RWPE1 (cell line): Measurements from ENCODE around the gene GJC2.

Experiments
- CTCF ChIA-PET: fragments of 350-600 bp; sonication (Branson Sonifier 250); formaldehyde crosslinking; extraction: SDS; loops from one replicate; lab custom pipeline; 2021; lab: Yijun Ruan, JAX
- POLR2A ChIA-PET: fragments of 400-600 bp; formaldehyde crosslinking; extraction: SDS; loops from one replicate; lab custom pipeline; 2020; ENCODE audit warnings: antibody characterized with exemption; ENCODE audit not compliant: low non-redundant PET; lab: Yijun Ruan, JAX
- DNase-seq: peaks from one replicate; pipeline ENCODE4 v3.0.0; 2012; ENCODE audit warnings: low spot score
- H3K27ac ChIP-seq: fragments of 450-650 bp; 2 replicates; pipeline ENCODE4 v1.5.1; 2017
- TF ChIP-seq, protein P1 (sequence below): fragments of 450-650 bp; conservative IDR thresholded peaks from 2 replicates; pipeline ENCODE4 v1.5.1; 2017; ENCODE audit warnings: low read depth, mild to moderate bottlenecking

The GJC2 gene

DNA sequence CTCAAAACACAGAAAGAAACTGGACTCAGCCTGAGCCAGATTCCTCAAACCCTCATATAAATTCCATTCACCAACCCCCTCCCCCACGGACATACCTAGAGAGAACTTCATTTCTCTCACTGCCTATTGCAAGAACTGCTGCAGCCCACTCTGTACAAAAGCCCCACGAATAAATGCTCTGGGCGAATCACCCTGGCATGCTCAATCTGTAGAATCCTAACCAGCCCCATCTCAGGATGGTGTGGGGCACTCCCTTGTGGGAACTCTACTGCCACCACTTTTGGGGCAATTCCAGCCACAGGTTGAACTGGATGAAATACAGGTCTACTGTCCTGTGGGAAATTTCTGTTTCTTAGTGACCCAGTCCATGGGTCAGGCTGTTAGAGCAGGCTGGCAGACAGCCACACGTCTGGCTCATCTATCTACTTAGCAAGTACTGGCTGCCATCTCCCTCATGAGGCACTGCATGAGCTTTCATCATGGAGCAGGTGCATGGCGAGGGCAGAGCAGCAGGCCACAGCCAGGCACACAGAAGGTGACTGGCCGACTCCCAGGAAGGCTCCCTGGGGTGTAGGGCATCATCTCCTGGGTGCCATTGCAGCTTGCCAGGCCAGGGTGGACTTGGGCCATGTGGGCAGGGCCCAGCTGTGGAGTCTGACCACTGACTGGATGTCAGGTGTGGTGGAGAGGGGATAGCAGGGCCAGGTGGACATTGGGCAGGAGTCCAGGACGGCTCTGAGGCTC is 45.0 kb upstream of the GJC2 start:
- peak overlapping the region; percentile 84 for H3K27ac ChIP-seq

DNA sequence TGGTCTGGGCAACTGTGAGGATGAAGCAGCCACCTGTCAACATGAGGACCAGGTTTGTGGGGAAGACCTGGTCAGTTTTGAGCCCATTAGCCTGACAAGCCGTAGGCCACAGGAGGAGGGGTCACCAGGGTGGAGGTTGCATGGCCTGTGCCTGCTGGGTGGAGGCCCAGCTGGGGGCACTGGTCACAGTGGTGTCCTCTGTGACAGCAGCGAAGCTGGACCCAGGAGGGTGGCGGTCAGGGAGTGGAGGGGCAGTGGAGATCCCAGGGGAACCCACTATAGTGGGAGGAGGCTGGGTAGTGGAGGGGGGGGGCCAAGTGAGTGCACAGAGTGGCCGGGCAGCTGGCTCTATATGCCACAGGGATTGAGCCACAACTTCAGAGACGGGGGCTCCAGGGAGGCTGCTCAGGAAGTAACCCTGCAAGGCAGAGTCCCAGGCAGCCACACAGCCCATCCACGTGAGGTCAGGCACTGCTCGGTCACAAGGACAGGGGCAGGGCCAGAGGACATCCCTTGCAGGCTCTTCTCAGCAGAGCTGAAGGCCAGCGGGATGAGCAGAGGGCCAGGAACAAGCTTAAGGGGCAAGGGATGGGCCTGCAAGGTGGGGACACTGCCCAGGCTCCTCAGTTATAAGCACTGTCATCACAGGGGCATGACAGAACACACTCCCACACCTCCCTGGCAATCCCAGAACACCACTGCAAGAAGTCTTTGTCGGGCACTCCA is 44.3 kb upstream of the GJC2 start:
- no peak for DNase-seq
- TF ChIP-seq, protein P1, sequence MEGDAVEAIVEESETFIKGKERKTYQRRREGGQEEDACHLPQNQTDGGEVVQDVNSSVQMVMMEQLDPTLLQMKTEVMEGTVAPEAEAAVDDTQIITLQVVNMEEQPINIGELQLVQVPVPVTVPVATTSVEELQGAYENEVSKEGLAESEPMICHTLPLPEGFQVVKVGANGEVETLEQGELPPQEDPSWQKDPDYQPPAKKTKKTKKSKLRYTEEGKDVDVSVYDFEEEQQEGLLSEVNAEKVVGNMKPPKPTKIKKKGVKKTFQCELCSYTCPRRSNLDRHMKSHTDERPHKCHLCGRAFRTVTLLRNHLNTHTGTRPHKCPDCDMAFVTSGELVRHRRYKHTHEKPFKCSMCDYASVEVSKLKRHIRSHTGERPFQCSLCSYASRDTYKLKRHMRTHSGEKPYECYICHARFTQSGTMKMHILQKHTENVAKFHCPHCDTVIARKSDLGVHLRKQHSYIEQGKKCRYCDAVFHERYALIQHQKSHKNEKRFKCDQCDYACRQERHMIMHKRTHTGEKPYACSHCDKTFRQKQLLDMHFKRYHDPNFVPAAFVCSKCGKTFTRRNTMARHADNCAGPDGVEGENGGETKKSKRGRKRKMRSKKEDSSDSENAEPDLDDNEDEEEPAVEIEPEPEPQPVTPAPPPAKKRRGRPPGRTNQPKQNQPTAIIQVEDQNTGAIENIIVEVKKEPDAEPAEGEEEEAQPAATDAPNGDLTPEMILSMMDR = no peak
- peak overlapping the region; percentile 84 for H3K27ac ChIP-seq
- ChIA-PET POLR2A (interaction anchor here (0.5 kb wide), 1 partner anchor 353 kb away, joined by 3 read pairs; no protein-coding TSS in a partner anchor), CTCF (interaction anchor here (1.3 kb wide), 1 partner anchor 25 kb away, joined by 3 read pairs; no protein-coding TSS in a partner anchor)

More for the DNA sequence above, 45.0 kb upstream of the GJC2 start:
- no peak for DNase-seq
- TF ChIP-seq, protein P1 = no peak
- ChIA-PET CTCF (interaction anchor here (1.3 kb wide), 1 partner anchor 26 kb away, joined by 3 read pairs; no protein-coding TSS in a partner anchor), POLR2A (no interaction called here)

DNA sequence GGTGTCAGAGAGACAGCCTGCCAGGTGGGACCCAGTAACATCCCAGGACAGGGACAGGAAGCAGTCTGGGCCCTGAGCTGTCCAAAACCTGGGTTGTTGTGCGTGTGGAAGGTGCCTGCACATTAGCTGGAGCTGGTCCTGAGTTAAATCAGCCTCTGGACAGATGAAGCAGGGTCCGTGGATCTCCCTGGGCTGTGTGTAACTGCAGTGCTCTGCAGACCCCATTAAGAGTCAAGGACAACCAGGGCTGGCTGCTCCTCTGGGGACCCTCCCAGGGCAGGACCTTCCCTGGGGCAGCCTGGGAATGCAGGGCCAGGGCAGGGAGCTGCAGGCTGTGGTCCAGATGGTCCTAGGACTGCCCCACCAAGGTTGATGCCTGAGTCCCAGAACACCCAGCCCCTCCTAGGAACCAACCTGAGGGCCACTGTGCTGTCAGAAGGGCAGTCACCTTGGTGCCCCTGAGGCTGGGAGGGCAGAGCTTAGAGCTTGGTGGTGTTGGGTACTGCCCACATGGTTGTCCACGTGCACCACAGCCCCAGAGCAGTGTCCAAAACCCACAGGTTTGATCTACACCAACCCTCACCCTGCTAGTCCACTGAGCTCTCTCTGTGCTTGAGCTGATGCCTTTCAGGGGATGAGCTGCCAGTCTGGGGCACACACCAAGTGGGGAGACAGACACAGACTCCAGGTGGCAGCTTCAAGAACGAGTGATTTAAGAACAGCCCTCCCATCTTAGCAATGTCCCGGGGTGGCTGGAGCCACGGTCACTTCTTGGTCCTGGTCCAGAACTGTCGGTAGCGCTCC is 43.5 kb upstream of the GJC2 start:
- TF ChIP-seq, protein P1 = no peak
- ChIA-PET CTCF (interaction anchor here (1.3 kb wide), 1 partner anchor 25 kb away, joined by 3 read pairs; no protein-coding TSS in a partner anchor), POLR2A (no interaction called here)
- peak overlapping the region; percentile 84 for H3K27ac ChIP-seq
- no peak for DNase-seq

DNA sequence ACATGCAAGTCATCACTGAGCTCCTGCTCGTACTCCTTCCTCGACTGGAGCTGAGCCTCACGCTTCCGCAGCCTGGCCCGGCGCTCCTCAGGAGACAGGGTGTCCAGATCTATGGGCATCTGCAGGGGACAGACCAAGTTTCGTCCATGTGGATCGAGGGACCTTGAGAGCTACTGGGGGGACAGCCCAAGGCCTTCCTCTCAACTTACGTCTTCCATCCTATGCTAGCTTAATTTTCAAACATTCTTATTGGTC is 43.0 kb upstream of the GJC2 start:
- TF ChIP-seq, protein P1 = no peak
- ChIA-PET CTCF (no interaction called here), POLR2A (no interaction called here)
- peak overlapping the region; percentile 84 for H3K27ac ChIP-seq
- DNase-seq = no peak

DNA sequence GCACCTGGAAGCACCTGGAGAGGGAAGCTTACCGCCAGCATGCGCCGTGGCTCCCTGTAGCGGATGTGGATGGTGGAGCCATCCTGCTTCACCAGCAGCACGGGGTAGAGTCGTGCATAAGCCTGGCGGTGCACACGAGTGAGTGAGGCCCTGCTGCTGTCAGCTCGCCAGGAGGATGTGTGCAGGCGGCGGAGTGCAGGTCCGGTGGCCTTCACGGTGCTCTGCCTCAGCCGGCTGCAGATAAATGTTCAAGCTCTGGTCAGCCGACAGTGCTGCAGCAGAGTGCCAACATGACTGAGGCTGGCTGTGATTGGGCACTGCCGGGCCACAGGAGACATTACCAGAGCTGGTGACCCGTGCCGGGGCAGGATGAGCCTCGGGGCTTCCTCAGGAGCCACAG is 42.1 kb upstream of the GJC2 start:
- CTCF ChIA-PET = interaction anchor here (0.5 kb wide), 1 partner anchor 346 kb away, joined by 6 read pairs; no protein-coding TSS in a partner anchor

More for the DNA sequence above, 42.1 kb upstream of the GJC2 start:
- H3K27ac ChIP-seq = peak overlapping the region; percentile 70
- no peak for DNase-seq
- POLR2A ChIA-PET = interaction anchor here (0.6 kb wide), 1 partner anchor 351 kb away, joined by 5 read pairs; no protein-coding TSS in a partner anchor
- TF ChIP-seq, protein P1 = no peak
